Ovary (tissue), 3 donors: Measurements from ENCODE around the gene PYGB.

Source experiments
- CTCF ChIP-seq, 3 donors: fragments of 450-650 bp in 2 of 3; fragments of 200-600 bp in 1 of 3; IDR thresholded peaks; one replicate each; pipeline versions ENCODE4 v1.5.1 to v1.8.0; 2016 to 2022; ENCODE audit warnings: antibody characterized with exemption in 3 of 3, mild to moderate bottlenecking in 1 of 3
- EP300 ChIP-seq: sonication (generic); formaldehyde crosslinking; IDR thresholded peaks from one replicate; pipeline ENCODE4 v1.6.1; 2017; ENCODE audit warnings: antibody characterized with exemption
- POLR2A ChIP-seq: fragments of 450-650 bp; IDR thresholded peaks from one replicate; pipeline ENCODE4 v1.6.1; 2017; ENCODE audit warnings: antibody characterized with exemption, mild to moderate bottlenecking, moderate library complexity
- donor health status: DM: no; HTN: no; CAD: no.

DNA sequence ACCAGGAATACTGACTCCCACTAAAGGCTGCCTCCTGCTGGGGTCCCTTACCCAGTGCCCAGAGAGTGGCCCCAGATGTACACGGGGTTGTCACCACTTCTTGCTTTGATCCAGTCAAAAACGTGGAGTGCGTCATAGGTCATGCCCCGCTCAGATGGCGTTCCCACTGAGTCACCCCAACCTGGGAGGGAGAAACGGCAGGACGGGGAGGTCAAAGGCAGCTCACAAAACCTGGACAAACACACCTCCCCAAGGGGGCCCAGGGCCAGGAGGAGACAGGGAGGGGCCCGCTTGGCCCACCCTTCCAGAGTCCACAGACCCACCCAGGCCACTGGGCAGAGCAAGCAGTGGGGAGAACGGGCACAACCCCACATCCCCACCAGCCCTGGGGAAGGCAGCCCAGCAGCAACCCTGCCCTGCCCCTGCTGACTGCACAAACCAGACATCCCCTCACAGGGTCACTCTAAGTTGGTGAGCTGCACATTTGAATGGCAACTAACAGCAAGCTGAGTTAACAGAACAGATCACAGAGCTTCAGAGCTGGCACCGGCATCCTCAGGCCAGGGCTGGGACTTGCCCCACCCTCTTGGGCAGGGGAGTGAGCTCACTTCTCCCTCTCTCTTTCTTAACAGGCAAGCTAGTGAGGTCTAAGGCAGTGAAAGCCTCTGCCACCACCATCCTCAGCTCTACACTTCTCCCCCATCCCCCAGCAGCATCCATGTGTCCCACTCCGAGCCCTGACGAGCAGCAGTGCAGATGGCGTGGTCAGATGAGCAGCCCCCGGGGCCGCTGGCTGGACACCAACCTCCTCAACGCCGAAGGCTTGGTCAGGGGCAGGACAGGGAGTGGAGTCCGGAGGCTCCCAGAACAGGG lies 61.7 kb downstream of the PYGB start:
- no peak for TF ChIP-seq CTCF (IDR thresholded peaks at IDR 0.05)
- no peak for TF ChIP-seq EP300
- no peak for TF ChIP-seq POLR2A
